Measurements from ENCODE around the gene COL4A4.

GRCh38 chr2:227103583-227103982 is 60.4 kb downstream of the COL4A4 start:
- no peak for TF ChIP-seq CTCF (IDR thresholded peaks at IDR 0.05)
- TF ChIP-seq POLR2A (IDR thresholded peaks at IDR 0.05): no peak

Measured in esophagus squamous epithelium (tissue), 4 donors.